CD4-positive, alpha-beta T cell (primary cell): Measurements from ENCODE around the gene CCDC126. TPM values are rescaled to one million over a fixed set of nuclear protein-coding genes. Genes with fewer than 3 reads are reported as not detected.

Experiments
- ATAC-seq: fragments of 200-7000 bp; cut with Tn5 transposase; one replicate; pipeline ENCODE4 v1.10.0; 2022; ENCODE audit warnings: mild to moderate bottlenecking; ENCODE audit not compliant: poor library complexity
- CTCF ChIA-PET: fragments of 350-600 bp; sonication (Branson Sonifier 250); formaldehyde crosslinking; loops from one replicate; lab custom pipeline; 2021; ENCODE audit warnings: antibody characterized with exemption, inconsistent platforms; lab: Charles Lee
- POLR2A ChIA-PET: fragments of 350-600 bp; sonication (Branson Sonifier 250); formaldehyde crosslinking; loops from one replicate; lab custom pipeline; 2021; ENCODE audit warnings: antibody characterized with exemption, inconsistent platforms; lab: Charles Lee
- DNase-seq, 14 experiments: peaks; one replicate each; pipeline ENCODE4 v3.0.0-alpha.2; 2013 to 2020; ENCODE audit warnings: mixed read lengths in 2 of 14
- H3K27ac ChIP-seq, 2 donors: one replicate each; pipeline versions ENCODE4 v1.5.1 to v1.7.0; 2013; ENCODE audit warnings: low read length in 2 of 2, low read depth in 1 of 2, mild to moderate bottlenecking in 1 of 2
- H3K27me3 ChIP-seq, 2 experiments: 1 replicate in 1 of 2; 2 replicates in 1 of 2; pipeline versions ENCODE4 v1.6.1 to v1.7.0; 2013; ENCODE audit warnings: low read length in 2 of 2, control low read depth in 1 of 2, mild to moderate bottlenecking in 1 of 2, moderate library complexity in 1 of 2; ENCODE audit not compliant: insufficient read depth in 2 of 2, control insufficient read depth in 1 of 2
- H3K36me3 ChIP-seq: one replicate; pipeline ENCODE4 v1.6.1; 2013; ENCODE audit warnings: low read length, control low read depth; ENCODE audit not compliant: insufficient read depth
- H3K4me1 ChIP-seq: one replicate; pipeline ENCODE4 v1.6.1; 2013; ENCODE audit warnings: low read length, control low read depth; ENCODE audit not compliant: insufficient read depth
- H3K4me3 ChIP-seq: one replicate; pipeline ENCODE4 v1.5.1; 2013; ENCODE audit warnings: mild to moderate bottlenecking, low read length, moderate library complexity
- H3K9me3 ChIP-seq, 2 experiments: 1 replicate in 1 of 2; 2 replicates in 1 of 2; pipeline versions ENCODE4 v1.6.1 to v1.7.0; 2013; ENCODE audit warnings: low read length in 2 of 2, mild to moderate bottlenecking in 2 of 2, control low read depth in 1 of 2, moderate library complexity in 1 of 2; ENCODE audit not compliant: control insufficient read depth in 1 of 2, insufficient read depth in 1 of 2
- H3K27ac Mint-ChIP-seq: one replicate; pipeline ENCODE4 v1.8.0; 2020; ENCODE audit warnings: mixed read lengths
- H3K27me3 Mint-ChIP-seq: one replicate; pipeline ENCODE4 v1.8.0; 2021; ENCODE audit warnings: mixed read lengths
- H3K36me3 Mint-ChIP-seq: one replicate; pipeline ENCODE4 v1.8.0; 2021; ENCODE audit warnings: low read depth, mixed read lengths
- H3K4me1 Mint-ChIP-seq: one replicate; pipeline ENCODE4 v1.8.0; 2021; ENCODE audit warnings: low read depth, mixed read lengths
- H3K4me3 Mint-ChIP-seq: one replicate; pipeline ENCODE4 v1.8.0; 2020; ENCODE audit warnings: mild to moderate bottlenecking, mixed read lengths
- H3K9me3 Mint-ChIP-seq: one replicate; pipeline ENCODE4 v1.8.0; 2020; ENCODE audit warnings: mixed read lengths
- intact Hi-C, 2 experiments: fragments of 100-400 bp; cut with DNase I in 1 of 2; cut with micrococcal nuclease in 1 of 2; formaldehyde crosslinking; loops; one replicate each; pipeline versions ENCODE4 v1.15.1 to v1.9.0; 2023 to 2025; cut with DNase I, micrococcal nuclease
- total RNA-seq, 174 experiments: library from RNA in 2 of 174; stranded (reverse) in 2 of 174; gene quantifications; one replicate each; pipeline ENCODE4 v1.2.3 and lab custom pipeline; 2021 to 2026
- TF ChIP-seq, protein P1 (sequence below): fragments of 200-600 bp; IDR thresholded peaks from one replicate; pipeline ENCODE4 v1.8.0; 2022; ENCODE audit warnings: antibody characterized with exemption, mild to moderate bottlenecking

Gene CCDC126
- total RNA-seq, 2 experiments from 2014 or later = 8.3 to 10.3 TPM

DNA sequence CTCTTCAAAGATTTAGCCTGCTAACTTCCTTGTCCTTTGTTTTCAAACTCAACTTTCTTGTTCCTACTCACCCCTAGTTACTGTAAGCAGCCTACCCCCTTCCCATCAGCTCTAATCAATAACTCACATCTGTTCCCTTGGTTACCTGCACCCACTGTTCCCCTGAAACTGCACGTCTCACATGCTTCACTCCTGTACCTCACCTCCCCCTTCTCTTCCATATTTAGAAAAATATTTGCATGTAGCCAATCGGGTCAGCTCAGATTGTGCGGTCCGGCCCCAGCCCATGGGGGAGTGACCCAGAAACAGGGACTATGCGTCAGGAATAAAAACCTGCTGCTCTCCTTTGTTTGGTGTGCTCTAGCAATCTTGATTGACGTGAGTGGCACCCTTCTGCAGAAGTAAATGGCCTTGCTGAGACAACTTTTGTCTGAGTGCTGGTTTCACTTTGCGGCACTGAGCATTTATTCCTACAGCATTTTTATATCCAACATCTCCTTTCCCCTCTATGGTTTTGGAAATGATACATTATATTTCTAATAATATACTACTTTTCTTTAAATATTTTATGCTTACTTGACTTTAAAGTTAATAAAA is 61.7 kb downstream of the CCDC126 start:
- Histone ChIP-seq H3K4me3 (no peak overlapping the region), H3K4me1 (no peaks in the 10 kb centered on the region), H3K27me3 (no peaks in the 10 kb centered on the region), H3K36me3 (no peaks in the 10 kb centered on the region), H3K27ac (no peak overlapping the region), H3K9me3 (peaks cover 12 to 24% of the 10 kb centered on the region in 2 experiments)
- ATAC-seq (no peak), DNase-seq (no peak)
- peaks cover 12% of the 10 kb centered on the region for H3K9me3 Mint-ChIP-seq
- no peak overlapping the region for H3K27ac Mint-ChIP-seq
- H3K4me3 Mint-ChIP-seq = no peak overlapping the region
- H3K4me1 Mint-ChIP-seq = no peaks in the 10 kb centered on the region
- intact Hi-C loops = no loop called here
- no peaks in the 10 kb centered on the region for H3K27me3 Mint-ChIP-seq
- H3K36me3 Mint-ChIP-seq = peaks cover 21% of the 10 kb centered on the region
- POLR2A ChIA-PET = no interaction called here
- CTCF ChIA-PET = no interaction called here
- TF ChIP-seq, protein P1, sequence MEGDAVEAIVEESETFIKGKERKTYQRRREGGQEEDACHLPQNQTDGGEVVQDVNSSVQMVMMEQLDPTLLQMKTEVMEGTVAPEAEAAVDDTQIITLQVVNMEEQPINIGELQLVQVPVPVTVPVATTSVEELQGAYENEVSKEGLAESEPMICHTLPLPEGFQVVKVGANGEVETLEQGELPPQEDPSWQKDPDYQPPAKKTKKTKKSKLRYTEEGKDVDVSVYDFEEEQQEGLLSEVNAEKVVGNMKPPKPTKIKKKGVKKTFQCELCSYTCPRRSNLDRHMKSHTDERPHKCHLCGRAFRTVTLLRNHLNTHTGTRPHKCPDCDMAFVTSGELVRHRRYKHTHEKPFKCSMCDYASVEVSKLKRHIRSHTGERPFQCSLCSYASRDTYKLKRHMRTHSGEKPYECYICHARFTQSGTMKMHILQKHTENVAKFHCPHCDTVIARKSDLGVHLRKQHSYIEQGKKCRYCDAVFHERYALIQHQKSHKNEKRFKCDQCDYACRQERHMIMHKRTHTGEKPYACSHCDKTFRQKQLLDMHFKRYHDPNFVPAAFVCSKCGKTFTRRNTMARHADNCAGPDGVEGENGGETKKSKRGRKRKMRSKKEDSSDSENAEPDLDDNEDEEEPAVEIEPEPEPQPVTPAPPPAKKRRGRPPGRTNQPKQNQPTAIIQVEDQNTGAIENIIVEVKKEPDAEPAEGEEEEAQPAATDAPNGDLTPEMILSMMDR = no peak

DNA sequence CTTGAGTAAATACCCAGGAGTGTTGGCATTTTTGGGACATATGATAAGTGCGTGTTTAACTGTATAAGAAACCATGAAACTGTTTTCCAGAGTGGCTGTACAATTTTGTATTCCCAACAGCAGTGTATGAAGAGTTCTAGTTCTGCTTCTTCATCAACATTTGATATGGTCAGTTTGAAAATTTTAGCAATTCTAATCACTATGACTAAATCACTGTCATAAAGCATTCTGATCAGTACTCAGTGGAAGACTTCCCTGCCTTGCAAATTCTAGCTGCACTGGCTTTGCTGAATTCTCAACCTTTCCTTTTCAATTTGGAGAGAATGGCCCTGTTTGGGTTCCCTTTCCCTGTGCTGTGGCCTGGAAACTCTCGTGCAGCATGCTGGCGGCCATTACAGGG is 64.2 kb downstream of the CCDC126 start:
- CTCF ChIA-PET = no interaction called here
- no peak overlapping the region for H3K27ac ChIP-seq
- H3K9me3 Mint-ChIP-seq = peaks cover 8% of the 10 kb centered on the region
- intact Hi-C loops = loop anchor here in 1 of 2 experiments (10.0 kb wide), 1 partner anchor 537 kb away; no protein-coding TSS in a partner anchor
- peaks cover 0 to 13% of the 10 kb centered on the region in 2 experiments for H3K9me3 ChIP-seq
- no peak overlapping the region for H3K27ac Mint-ChIP-seq
- TF ChIP-seq, protein P1 = no peak
- H3K36me3 Mint-ChIP-seq = peaks cover 9% of the 10 kb centered on the region
- ATAC-seq (no peak), DNase-seq (no peak)
- no peaks in the 10 kb centered on the region for H3K4me1 Mint-ChIP-seq
- H3K36me3 ChIP-seq = no peaks in the 10 kb centered on the region
- no peak overlapping the region for H3K4me3 ChIP-seq
- H3K27me3 Mint-ChIP-seq = no peaks in the 10 kb centered on the region
- POLR2A ChIA-PET = no interaction called here
- no peaks in the 10 kb centered on the region for H3K4me1 ChIP-seq
- no peak overlapping the region for H3K4me3 Mint-ChIP-seq
- H3K27me3 ChIP-seq = no peaks in the 10 kb centered on the region

DNA sequence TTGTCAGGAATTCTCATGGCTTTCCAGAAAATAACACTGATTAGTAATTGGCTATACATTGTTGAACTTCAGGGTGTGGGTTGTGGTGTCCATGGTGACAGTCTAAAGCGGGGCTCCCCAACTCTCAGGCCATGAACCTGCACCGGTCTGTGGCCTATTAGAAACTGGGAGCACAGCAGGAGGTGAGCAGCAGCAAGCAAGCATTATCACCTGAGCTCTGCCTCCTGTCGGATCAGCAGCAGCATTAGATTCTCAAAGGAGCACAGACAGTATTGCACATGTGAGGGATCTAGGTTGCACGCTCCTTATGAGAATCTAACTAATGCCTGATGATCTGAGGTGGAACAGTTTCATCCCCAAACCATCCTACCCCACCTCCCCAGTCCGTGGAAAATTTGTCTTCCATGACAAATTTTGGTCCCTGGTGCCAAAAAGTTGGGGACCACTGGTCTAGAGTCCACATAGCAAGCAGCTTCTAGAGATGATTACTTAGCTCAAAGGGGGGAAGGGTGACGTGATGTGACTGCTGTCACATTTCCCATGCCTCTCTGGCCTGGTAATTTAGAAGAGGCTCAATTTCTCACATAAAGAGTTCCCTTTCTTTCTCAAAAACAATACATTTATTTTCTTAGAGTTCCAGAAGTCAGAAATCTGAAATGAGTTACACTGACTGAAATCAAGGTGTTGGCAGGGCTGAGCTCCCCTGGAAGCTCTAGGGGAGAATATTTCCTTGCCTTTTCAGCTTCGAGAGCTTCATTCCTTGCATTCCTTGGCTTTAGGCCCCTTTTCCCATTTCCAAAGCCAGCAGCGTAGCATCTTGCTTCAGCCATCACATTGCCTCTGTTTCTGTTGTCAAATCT is 65.2 kb downstream of the CCDC126 start:
- H3K9me3 ChIP-seq = peaks cover 0 to 13% of the 10 kb centered on the region in 2 experiments
- H3K4me3 Mint-ChIP-seq = no peak overlapping the region
- DNase-seq = no peak
- no peaks in the 10 kb centered on the region for H3K36me3 Mint-ChIP-seq
- no peaks in the 10 kb centered on the region for H3K27me3 Mint-ChIP-seq
- CTCF ChIA-PET = no interaction called here
- no peaks in the 10 kb centered on the region for H3K4me1 Mint-ChIP-seq
- no peak overlapping the region for H3K27ac ChIP-seq
- no peak for ATAC-seq
- H3K27ac Mint-ChIP-seq = no peak overlapping the region
- no peaks in the 10 kb centered on the region for H3K27me3 ChIP-seq
- no peaks in the 10 kb centered on the region for H3K4me1 ChIP-seq
- no peaks in the 10 kb centered on the region for H3K36me3 ChIP-seq
- TF ChIP-seq, protein P1 = no peak
- intact Hi-C loops = loop anchor here in 1 of 2 experiments (10.0 kb wide), 1 partner anchor 538 kb away; no protein-coding TSS in a partner anchor
- POLR2A ChIA-PET = no interaction called here
- peaks cover 5% of the 10 kb centered on the region for H3K9me3 Mint-ChIP-seq
- H3K4me3 ChIP-seq = no peak overlapping the region
